GM18526 (cell line): Measurements from ENCODE around the gene ASAP2.

Source experiments
- POLR2A ChIP-seq: IDR thresholded peaks from 3 replicates; pipeline ENCODE4 v1.6.1; 2011; ENCODE audit not compliant: insufficient read length; ENCODE audit errors: extremely low read depth

The ASAP2 gene

DNA sequence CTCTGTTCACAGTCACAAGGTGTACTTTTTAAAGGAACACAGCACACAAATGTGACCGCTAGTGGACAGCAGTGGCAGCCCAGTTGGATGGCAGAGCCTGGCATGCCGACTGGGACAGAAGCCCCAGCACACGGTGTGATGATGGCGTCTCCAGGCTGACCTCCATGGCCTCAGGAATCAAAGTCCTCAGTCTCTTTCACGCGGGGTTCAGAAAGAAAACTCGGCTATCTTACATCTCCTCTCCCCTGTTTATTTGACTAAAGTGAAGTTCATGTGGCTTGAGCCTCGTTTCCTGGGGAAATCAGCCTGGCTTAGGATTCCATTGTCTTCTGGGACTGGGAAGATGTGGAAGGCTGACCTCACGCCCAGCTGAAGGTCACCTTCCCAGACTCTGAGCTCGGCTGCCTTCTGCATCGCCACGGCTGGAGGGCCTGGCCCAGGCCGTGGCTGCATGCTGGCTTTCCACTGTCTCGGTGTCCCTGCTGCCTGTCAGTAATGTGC, 56.1 kb downstream of the ASAP2 start:
- TF ChIP-seq POLR2A: no peak

DNA sequence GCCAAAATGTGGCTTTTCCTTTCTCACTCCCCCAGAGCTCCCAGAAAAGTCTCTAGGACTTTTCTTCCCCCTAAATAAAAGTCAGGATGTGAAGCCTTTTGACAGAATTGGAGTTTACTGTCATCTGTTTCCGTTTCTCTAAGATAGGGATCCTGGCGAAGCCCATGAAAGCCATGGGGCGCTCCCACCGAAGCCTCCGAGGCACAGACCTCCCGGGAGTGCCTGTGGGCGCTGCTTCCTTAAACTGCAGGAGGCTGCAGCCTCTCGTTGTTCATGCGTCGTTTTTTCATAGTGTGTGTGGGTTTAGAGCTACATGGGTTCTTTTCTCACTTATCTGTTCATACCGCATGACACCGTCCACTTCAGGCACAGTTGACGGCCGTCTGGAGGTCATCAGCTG, 56.8 kb downstream of the ASAP2 start:
- no peak for TF ChIP-seq POLR2A

DNA sequence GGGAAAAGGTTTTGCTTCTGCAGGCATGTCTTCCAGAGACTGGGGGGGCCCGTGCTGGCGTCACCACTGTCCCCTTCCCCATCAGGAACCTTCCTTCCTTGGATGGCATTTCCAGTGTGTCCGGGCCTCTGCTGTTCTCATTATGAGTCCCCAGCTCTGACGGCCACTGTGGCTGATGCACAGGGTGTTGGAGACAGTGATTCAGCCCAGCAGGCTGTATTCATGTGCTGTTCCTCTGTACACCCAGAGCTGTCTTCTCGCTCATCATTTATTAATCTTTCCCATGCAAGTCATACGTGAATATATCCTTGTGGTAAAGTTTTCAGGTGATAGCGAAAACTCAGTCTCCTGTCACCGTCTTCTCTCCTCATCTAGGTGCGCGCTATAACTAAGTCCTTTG, 57.7 kb downstream of the ASAP2 start:
- no peak for TF ChIP-seq POLR2A

DNA sequence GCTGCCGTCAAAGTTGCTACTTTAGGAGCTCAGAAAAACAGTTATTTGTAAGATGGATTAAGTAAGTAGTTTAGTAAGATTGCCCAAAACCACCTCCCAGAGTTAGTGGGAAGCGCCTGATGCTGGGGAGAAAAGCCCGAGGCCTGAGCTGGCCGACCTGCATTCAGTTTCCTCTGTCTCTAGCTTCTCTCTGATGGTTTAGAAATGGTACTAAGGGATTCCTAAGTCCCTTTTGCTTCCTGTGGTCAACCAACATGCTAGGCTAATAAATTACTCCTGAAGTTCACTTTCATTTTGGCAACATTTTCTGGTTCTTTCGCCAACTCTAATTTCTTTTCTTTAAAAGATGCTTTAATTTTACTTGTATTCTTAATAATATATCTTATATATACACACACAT, 60.1 kb downstream of the ASAP2 start:
- no peak for TF ChIP-seq POLR2A

DNA sequence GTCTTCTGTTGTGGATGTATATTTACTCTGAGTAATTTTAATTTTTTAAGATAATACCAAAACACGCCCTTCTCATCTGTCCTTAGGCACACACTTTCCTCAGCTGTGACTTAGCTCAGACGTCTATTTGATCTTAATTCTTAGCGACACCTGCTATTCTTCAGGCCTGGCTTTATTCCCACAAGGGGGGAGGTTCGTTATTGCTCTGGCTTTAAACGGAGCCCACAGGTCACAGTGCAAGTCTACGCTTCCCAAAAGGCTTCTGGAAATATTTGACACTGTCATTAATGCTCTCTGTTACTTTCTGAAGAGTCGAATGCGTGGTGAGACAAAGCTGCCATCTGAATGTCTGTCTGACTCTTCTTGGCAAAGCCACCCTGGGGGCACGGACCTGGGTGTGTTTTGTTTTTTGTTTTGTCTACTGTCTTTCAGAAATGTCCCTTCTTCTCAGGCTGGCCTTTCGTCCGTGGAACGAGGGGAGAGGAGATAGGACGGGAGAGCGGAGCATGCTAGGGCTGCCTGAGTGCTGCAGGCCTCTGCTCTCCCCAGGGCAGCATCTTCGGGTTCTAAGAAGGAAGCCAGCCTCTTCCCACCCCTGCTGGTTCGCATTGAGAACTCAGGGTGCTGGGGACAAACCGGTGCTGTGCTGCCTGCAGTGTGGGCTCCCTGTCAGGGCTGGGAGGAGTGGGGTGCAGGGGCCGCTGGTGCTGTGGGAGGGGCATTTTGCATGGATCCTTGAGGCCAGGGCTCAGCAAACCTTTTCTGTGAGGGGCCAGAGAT, 61.9 kb downstream of the ASAP2 start:
- no peak for TF ChIP-seq POLR2A

DNA sequence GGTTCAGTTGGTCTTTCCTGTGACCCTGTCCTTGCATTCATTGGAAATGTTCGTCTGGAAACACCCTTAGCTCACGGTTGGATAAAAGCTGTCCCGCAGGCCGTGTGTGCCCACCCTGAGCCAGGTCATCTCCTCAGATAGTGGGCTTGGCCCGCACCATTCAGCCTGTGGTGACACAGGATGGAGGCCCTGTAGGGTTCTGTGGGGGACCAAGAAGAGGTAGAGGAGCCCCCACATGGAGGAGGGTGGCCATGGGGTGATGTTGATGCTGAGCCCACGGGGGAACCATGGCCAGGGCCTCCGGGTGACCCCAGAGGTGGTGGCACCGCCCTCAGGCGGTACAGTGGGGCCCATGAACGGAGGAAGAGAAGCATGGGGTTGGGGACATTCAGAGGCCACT, 62.7 kb downstream of the ASAP2 start:
- no peak for TF ChIP-seq POLR2A

DNA sequence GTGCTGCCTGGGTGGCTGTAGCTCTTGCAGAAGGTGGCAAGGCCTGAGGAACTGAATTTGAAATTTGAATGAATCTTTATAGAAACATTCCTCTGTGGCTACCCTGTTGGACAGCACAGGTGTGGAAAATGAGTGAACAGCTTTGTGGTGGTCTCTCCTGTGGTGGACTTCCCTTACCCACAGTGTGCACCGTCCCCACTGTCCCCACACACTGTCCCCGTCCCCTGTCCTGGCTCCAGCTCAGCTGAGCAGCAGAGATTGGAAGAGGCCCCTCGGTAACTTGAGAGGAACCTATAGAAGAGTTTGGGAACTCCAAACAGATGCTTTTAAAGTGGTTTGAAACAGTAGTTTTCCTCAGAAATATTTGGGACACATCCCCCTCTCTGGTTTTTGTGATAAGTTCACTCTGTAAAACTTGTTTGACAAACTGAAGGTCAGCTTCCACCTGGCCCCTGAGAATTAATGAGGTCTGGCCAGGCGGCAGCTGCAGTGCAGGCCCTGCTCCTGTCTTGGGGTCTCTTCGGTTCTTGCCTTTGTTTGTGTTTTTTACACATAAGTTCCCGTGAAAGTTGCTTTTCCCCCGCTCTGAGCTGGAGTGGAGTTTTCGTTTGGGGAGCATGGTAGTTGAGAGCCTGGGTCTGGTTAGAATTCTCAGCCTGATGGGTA, 63.2 kb downstream of the ASAP2 start:
- no peak for TF ChIP-seq POLR2A

DNA sequence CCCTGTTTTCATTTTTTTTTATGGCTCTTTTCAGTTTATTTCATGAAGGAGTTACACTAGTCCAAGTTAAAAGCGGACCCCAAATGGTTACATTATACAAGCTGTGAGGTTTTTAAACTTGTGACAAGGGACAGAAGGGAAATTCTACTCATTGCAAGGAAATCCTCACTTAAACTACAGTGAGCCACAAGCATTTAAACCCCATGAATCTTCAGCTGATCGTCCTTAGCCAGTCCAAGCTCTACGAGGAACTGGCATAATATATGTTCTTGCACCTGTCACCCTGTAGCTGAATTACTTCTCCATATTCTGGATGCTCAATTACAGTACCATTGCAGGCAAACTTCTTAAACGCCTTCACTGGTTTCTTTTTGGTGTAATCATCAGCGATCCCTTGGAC, 64.5 kb downstream of the ASAP2 start:
- TF ChIP-seq POLR2A: no peak

DNA sequence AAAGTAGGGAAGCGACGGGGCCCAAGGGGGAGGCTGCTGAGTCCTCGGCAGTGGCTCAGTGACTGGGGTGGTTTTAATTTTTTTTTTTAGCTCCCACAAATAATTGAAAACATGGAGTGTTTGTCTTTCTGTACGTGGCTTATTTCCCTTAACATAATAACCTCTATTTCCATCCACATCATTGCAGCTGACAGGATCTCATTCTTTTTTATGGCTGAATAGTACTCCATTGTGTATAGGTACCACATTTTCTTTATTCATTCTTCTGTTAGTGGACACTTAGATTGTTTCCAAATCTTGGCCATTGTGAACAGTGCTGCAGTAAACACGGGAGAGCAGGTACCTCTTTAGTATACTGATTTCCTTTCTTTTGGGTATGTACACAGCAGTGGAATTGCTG, 65.1 kb downstream of the ASAP2 start:
- no peak for TF ChIP-seq POLR2A

DNA sequence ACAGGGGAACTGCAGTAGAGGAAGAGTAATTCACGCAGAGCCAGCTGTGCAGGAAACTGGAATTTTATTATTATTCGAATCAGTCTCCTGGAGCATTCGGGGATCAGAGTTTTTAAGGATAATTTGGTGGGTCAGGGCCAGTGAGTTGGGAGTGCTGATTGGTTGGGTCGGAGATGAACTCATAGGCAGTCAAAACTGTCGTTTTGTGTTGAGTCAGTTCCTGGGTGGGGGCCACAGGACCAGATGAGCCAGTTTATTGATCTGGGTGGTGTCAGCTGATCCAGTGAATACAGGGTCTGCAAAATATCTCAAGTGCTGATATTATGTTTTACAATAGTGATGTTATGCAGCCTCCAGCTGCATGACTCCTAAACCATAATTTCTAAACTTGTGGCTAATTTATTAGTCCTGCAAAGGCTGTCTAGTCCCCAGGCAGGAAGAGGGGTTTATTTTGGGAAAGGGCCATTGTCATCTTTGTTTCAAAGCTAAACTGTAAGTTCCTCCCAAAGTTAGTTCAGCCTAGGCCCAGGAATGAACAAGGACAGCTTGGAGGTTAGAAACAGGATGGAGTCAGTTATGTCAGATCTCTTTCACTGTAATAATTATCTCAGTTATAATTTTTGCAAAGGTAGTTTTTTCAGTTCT, 67.0 kb downstream of the ASAP2 start:
- TF ChIP-seq POLR2A: no peak

DNA sequence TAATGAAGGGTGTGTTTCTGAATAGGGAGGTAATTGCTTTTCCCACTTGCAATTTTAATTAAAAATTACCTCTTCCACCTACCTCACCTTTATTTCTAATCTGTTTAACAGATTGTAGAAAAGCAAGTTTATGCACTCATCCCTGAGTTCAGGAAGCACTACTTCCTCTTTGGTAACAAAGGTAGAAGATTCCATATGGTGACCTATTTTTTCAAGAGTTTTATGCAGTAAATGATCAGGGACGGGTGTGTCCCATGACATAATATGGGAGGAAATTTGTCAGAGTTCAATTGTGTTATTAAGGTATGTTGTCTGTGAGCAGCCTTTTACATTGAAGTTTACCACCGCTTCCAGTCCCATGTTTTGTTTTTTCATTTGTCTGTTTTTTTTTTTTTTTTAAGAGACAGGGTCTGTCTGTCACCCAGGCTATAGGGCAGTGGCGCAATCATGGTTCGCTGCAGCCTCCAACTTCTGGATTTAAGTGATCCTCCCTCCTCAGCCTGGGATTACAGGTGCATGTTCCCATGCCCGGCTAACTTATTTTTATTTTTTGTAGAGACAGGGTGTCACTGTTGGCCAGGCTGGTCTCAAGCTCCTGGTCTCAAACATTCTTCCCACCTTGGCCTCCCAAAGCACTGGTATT, 68.2 kb downstream of the ASAP2 start:
- TF ChIP-seq POLR2A: no peak

DNA sequence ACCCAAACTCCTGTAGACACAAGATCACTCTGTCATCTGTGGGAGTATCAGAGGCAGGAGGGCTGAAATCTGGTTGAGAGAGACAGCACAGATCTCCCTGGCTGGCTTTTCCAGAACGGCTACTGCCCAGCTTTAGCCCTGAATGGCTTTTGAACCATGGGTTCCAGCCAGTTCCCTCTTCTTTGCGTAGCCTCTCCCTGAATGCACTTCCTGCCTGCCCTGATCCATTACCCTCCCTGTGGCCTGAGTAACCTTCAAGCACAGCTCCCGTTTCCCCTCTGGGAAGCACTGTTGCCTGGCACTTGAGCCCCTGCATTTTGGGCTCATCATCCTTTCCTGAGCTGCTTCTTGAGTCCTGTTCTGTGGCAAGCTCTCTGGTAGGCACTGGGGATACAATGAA, 68.8 kb downstream of the ASAP2 start:
- no peak for TF ChIP-seq POLR2A

DNA sequence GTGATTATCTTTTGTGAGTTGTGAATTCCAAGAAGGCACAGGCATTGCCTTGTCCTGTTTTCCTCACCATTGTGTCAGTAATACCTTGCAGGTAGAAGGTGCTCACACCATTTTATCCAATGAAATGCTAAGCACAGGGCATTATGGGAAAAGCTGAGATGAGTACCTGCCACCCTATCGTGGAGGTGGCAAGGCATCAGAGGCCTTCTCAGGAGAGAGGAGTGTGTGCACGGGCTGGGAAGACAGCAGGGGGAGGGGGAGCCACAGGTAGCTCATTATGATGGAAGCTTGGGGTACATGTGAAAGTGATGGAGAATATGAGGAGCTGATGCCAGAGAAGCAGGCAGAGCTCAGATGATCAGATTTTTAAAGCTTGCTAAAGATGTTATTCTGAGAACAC, 69.5 kb downstream of the ASAP2 start:
- no peak for TF ChIP-seq POLR2A

DNA sequence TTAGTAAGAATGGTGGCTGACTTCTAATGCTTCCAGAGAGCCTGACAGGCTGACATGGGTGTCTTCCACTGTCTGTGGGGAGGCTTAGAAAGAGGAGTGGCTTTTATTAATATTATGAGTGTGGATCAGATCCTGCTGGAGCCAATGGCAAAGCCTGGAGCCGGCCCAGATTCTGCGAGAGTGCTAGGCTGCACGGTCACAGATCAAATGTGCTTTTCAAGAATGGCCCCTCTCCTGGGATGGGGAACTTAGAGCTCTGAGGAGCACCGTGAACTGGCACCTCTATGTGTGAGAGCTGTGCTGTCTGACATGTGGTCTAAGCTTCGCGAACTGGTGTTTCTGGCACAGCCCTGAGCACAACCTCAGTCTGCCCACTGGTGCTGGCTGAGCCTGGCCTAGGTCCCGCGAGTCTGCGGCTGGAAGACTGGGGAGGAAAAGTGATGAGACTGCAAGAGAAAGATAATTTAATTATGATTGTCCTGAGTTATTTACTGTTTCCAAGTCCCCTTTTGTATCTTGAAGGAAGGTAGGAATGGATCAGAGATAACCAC, 70.4 kb downstream of the ASAP2 start:
- no peak for TF ChIP-seq POLR2A

DNA sequence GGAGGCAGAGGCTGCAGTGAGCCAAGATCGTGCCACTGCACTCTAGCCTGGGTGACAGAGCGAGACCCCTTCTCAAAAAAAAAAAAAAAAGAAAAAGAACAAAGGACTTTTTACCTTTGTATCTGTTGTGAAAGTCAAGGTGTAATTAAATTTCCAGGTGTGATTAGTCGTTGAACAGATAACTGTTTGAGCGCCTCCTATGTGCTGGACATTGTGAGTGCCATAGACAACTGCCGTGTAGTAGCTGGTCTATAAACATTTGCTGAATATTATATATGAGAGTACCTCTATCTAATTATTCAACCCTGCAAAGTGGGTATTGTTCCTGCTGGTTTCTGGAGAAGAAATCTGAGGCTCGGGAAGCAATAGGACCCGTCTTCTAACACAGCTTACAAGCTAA, 71.8 kb downstream of the ASAP2 start:
- TF ChIP-seq POLR2A: no peak
